ENCODE measurements around the gene SLC7A9. TPM values are rescaled to one million over a fixed set of nuclear protein-coding genes. Genes with fewer than 3 reads are reported as not detected.

The SLC7A9 gene
- polyA plus RNA-seq, 3 donors: 0.13 TPM; not detected in 2

GRCh38 chr19:32781280-32781679, 88.3 kb downstream of the SLC7A9 start:
- H3K4me3 ChIP-seq (replicated peaks in 1 of 3; ENCODE audit: low read depth in 2 of 3, low read length in 3 of 3): no peak overlapping the region
- H3K9me3 ChIP-seq (replicated peaks in 1 of 2; ENCODE audit: control insufficient read depth in 1 of 2, insufficient read depth in 1 of 2, low read length in 2 of 2): peaks cover 0 to 3% of the 10 kb centered on the region in 2 donors
- Mint-ChIP-seq H3K27me3 (ENCODE audit: low read depth in 3 of 3) (peaks cover 4 to 15% (median 5%) of the 10 kb centered on the region in 3 donors), H3K4me1 (no peaks in the 10 kb centered on the region), H3K9me3 (peaks cover 3 to 21% (median 13%) of the 10 kb centered on the region in 7 donors), H3K27ac (no peak overlapping the region), H3K36me3 (no peaks in the 10 kb centered on the region), H3K4me3 (no peak overlapping the region)
- H3K4me1 ChIP-seq (ENCODE audit: control insufficient read depth in 1 of 2, insufficient read depth in 2 of 2, low read length in 2 of 2): no peaks in the 10 kb centered on the region
- H3K79me2 ChIP-seq (ENCODE audit: insufficient read depth, low read length): no peaks in the 10 kb centered on the region
- DNase-seq: no peak
- H3K9ac ChIP-seq (ENCODE audit: insufficient read depth, low read length, poor library complexity, severe bottlenecking): no peak overlapping the region
- intact Hi-C loops (cut with micrococcal nuclease): no loop called here
- WGBS (ENCODE audit: insufficient coverage): no CpG with 5 or more reads among the region's 2 CpGs
- H2AFZ ChIP-seq (ENCODE audit: insufficient read depth, low read depth, low read length, poor library complexity, severe bottlenecking): no peak overlapping the region
- no peaks in the 10 kb centered on the region for H3K27me3 ChIP-seq (ENCODE audit: control insufficient read depth in 2 of 2, insufficient read depth in 2 of 2, low read length in 2 of 2)
- H3K4me2 ChIP-seq (replicated peaks; ENCODE audit: extremely low read depth, low read length, poor library complexity, severe bottlenecking): no peak overlapping the region
- H3K27ac ChIP-seq (ENCODE audit: low read depth in 1 of 2, low read length in 2 of 2): no peak overlapping the region
- TF ChIP-seq CTCF (IDR thresholded peaks at IDR 0.05): no peak
- H3K36me3 ChIP-seq (replicated peaks in 1 of 2; ENCODE audit: control insufficient read depth in 1 of 2, insufficient read depth in 2 of 2, low read length in 2 of 2): no peaks in the 10 kb centered on the region
- H4K20me1 ChIP-seq (ENCODE audit: insufficient read depth, low read length): no peaks in the 10 kb centered on the region

Small RNA genes lying within 50 kb of the gene (small RNA-seq; reads per million reads assigned to genes)
- gene RN7SKP22 (ENCODE audit: insufficient read length, low read depth): not detected

Other genes starting within 250 kb of the SLC7A9 start
- gene ANKRD27, start 194.6 kb downstream of the SLC7A9 start, polyA plus RNA-seq: 10 to 100 TPM in 2 of 3 donors, 1 to 10 TPM in 1; 8.7 to 17.5 (median 14.5) TPM
- under 1 TPM in 1 of 3 donors, not detected in 2; 0.03 TPM for gene RGS9BP, start 193.9 kb downstream of the SLC7A9 start, polyA plus RNA-seq
- 1 to 10 TPM; 3.8 to 5.6 (median 4.6) TPM for gene NUDT19, start 177.9 kb downstream of the SLC7A9 start, polyA plus RNA-seq
- gene TDRD12, start 150.0 kb downstream of the SLC7A9 start, polyA plus RNA-seq: under 1 TPM in 1 of 3 donors, not detected in 2; 0.05 TPM
- 1 to 10 TPM; 4.6 to 6.5 (median 4.7) TPM for gene CEP89, start 102.2 kb upstream of the SLC7A9 start, polyA plus RNA-seq
- gene FAAP24, start 102.5 kb upstream of the SLC7A9 start, polyA plus RNA-seq: 1 to 10 TPM in 2 of 3 donors, under 1 TPM in 1; 0.61 to 4.2 (median 2.3) TPM
- under 1 TPM; 0.16 to 0.93 (median 0.51) TPM for gene RHPN2, start 195.1 kb upstream of the SLC7A9 start, polyA plus RNA-seq
- 1 to 10 TPM; 1.4 to 6.8 (median 4.0) TPM for gene GPATCH1, start 211.4 kb upstream of the SLC7A9 start, polyA plus RNA-seq

Data from CD14-positive monocyte (primary cell).